ENCODE data around the gene ACTR3.

ACTR3 gene

DNA sequence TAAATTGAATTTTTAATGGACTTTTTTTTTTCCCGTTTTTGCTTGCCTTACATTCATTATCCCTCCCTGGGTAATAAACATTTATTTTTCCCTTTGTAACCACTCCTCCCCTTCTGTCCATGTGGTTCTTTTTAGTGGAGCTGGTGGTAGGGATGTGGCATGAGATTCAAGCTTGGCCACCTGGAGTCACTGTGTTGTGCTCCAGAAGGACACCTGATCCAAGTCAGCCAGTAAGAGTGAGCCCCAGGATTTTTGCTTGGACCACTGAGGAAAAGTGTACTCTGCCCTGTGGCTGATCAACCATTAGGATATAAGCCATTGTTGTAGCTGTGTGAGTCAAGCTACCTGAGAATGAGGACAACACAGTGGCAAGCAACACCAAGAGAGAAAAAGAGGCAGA lies 11.1 kb upstream of the ACTR3 start:
- Histone ChIP-seq H3K36me3 (ENCODE audit: control insufficient read depth, insufficient read depth, low read length) (no peaks in the 10 kb centered on the region), H3K27me3 (ENCODE audit: control insufficient read depth, insufficient read depth, low read length) (no peaks in the 10 kb centered on the region), H3K27ac (ENCODE audit: low read depth, low read length) (no peak overlapping the region), H3K4me1 (ENCODE audit: control insufficient read depth, insufficient read depth, low read length) (no peaks in the 10 kb centered on the region), H3K4me3 (ENCODE audit: low read length) (no peak overlapping the region), H3K9ac (ENCODE audit: low read length) (no peak overlapping the region)

GRCh38 chr2:113879457-113879856 lies 10.4 kb upstream of the ACTR3 start:
- H3K36me3 ChIP-seq (ENCODE audit: control insufficient read depth, insufficient read depth, low read length), result no peaks in the 10 kb centered on the region
- no peak overlapping the region for H3K27ac ChIP-seq (ENCODE audit: low read depth, low read length)
- no peak overlapping the region for H3K9ac ChIP-seq (ENCODE audit: low read length)
- no peak overlapping the region for H3K4me3 ChIP-seq (ENCODE audit: low read length)
- H3K27me3 ChIP-seq (ENCODE audit: control insufficient read depth, insufficient read depth, low read length), result no peaks in the 10 kb centered on the region
- H3K4me1 ChIP-seq (ENCODE audit: control insufficient read depth, insufficient read depth, low read length), result no peaks in the 10 kb centered on the region

GRCh38 chr2:113886479-113887008 lies 3.3 kb upstream of the ACTR3 start:
- Histone ChIP-seq H3K4me1 (ENCODE audit: control insufficient read depth, insufficient read depth, low read length) (peaks cover 7% of the 10 kb centered on the region), H3K27ac (ENCODE audit: low read depth, low read length) (no peak overlapping the region), H3K36me3 (ENCODE audit: control insufficient read depth, insufficient read depth, low read length) (no peaks in the 10 kb centered on the region), H3K4me3 (ENCODE audit: low read length) (no peak overlapping the region), H3K9ac (ENCODE audit: low read length) (no peak overlapping the region), H3K27me3 (ENCODE audit: control insufficient read depth, insufficient read depth, low read length) (no peaks in the 10 kb centered on the region)

- no peaks in the 10 kb centered on the region for H3K36me3 ChIP-seq (ENCODE audit: control insufficient read depth, insufficient read depth, low read length)
- peaks cover 7% of the 10 kb centered on the region for H3K4me1 ChIP-seq (ENCODE audit: control insufficient read depth, insufficient read depth, low read length)
- H3K4me3 ChIP-seq (ENCODE audit: low read length), result no peak overlapping the region
- H3K27ac ChIP-seq (ENCODE audit: low read depth, low read length), result no peak overlapping the region
- no peaks in the 10 kb centered on the region for H3K27me3 ChIP-seq (ENCODE audit: control insufficient read depth, insufficient read depth, low read length)
- no peak overlapping the region for H3K9ac ChIP-seq (ENCODE audit: low read length)
These were observed 2.7 kb upstream of the ACTR3 start for GRCh38 chr2:113887009-113887792.

DNA sequence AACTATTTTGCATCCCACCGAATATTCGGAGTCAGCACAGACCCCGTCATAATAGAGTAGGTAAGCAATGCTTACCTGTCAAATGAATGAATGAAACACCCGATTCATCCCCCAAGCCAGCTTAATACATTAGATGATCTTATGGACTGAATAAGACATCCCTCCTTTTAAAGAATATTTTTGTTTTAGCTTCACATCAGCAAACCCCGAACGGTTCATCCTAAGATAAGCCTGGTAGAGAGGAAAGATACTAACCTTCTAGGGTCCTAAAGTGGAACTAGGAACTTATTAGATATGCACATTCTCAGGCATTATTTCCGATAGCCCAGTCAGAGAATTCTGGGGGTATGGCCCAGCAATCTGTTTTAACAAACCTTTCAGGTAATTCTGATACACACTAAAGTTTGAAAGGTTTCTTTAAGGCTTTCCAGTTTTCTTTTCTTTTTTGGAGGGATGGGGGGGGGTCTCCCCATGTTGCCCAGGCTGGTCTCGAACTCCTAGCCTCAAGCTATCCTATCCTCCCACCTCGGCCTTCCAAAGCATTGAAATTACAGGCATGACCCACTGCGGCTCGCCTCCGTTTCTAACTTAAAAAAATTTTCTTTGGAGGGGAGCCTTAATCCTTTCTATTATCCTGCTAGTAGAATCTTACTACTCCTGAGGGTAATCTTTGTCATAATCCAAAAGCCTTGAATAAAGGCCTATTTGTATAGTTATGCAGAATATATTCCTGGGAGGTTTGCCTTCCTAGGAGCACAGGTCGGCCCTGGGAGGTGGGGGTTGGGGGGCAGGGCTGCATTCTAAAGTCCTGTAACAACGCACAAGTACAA lies 1.0 kb upstream of the ACTR3 start:
- no peaks in the 10 kb centered on the region for H3K27me3 ChIP-seq (ENCODE audit: control insufficient read depth, insufficient read depth, low read length)
- no peaks in the 10 kb centered on the region for H3K36me3 ChIP-seq (ENCODE audit: control insufficient read depth, insufficient read depth, low read length)
- peak overlapping the region; percentile 66 for H3K4me3 ChIP-seq (ENCODE audit: low read length)
- peaks cover 7% of the 10 kb centered on the region for H3K4me1 ChIP-seq (ENCODE audit: control insufficient read depth, insufficient read depth, low read length)
- H3K9ac ChIP-seq (ENCODE audit: low read length), result peak overlapping the region; percentile 72
- peak overlapping the region; percentile 86 for H3K27ac ChIP-seq (ENCODE audit: low read depth, low read length)

DNA sequence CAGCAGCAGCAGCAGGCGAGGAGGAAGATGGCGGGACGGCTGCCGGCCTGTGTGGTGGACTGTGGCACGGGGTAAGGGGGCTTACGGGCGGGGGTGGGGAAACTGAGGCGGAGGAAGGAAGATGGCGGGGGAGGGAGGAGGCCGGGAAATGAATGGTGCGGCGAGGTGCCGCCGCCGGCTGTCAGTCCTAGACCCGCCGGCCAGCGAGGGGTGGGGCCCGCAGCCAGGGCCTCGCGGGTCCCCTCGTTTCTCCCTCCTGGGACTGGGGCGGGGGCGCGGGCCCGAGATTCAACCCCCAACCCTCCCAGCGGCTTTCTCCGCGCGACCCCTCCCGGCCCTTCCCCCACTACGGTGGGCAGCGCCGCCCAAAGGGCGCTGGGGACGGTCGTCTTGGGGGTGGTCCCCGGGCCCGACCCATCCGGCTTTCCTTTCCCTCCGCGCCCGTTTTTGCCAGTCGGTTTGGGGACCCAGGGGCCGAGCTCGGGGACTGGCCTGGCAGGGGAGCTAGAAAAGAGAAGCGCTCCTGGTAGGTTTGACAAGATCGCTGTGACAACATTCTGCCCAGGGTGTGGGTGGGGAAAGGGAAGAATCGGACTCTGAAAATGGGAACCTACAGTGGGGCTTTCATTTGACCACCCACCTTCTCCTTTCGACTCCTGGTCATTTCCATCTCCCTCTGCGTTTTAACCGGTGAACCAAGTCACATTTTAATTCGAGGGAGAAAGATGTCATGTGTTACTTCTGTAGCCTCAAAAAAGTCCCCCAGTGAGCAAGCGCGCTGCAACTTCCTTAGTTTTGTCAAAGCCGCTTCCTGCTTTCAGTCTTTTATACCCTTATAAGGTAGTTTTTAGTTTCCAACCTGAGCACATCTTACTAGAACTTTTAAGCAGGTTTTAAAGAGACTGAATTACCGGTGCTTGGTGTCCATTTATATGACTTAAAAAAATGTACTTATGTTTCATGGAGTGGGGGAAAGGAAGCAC lies 655 bp downstream of the ACTR3 start:
- Histone ChIP-seq H3K9ac (ENCODE audit: low read length) (peak overlapping the region; percentile 88), H3K4me1 (ENCODE audit: control insufficient read depth, insufficient read depth, low read length) (peaks cover 12% of the 10 kb centered on the region), H3K27me3 (ENCODE audit: control insufficient read depth, insufficient read depth, low read length) (no peaks in the 10 kb centered on the region), H3K27ac (ENCODE audit: low read depth, low read length) (peak overlapping the region; percentile 97), H3K36me3 (ENCODE audit: control insufficient read depth, insufficient read depth, low read length) (no peaks in the 10 kb centered on the region), H3K4me3 (ENCODE audit: low read length) (peak overlapping the region; percentile 94)

DNA sequence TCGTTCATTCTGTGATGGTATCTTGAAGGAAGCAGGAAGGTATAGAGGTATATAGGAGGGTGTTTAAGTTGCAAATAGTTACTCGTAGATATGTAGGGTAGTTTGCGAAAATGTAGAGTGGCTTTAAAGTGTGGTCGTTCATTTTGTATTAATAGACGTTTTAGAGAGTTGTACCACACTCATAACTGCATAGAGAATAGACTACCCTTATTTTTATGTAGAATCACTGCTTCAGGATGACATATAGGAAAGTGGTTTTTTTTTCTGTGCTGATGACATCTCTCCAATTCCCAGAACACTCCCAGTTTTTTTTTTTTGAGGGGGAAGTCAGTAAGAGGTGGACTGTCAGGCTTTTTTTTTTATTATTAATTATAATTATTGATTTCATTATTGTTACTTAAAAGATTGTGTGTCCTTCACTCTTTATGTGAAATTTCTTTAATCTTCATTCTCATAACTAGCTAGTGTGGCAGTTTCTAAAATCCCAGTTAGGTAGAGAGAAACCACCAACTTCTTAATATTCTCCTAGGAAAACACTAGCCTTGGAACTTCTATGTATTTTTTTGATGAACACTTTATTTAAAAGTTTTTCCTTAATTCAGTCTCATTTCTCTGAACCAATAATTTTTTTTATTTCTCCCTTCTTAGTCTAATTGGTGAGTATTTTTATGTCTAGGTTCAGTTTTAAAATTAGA lies 1.5 kb downstream of the ACTR3 start:
- Histone ChIP-seq H3K27me3 (ENCODE audit: control insufficient read depth, insufficient read depth, low read length) (no peaks in the 10 kb centered on the region), H3K4me1 (ENCODE audit: control insufficient read depth, insufficient read depth, low read length) (peaks cover 14% of the 10 kb centered on the region), H3K4me3 (ENCODE audit: low read length) (peak overlapping the region; percentile 94), H3K27ac (ENCODE audit: low read depth, low read length) (peak overlapping the region; percentile 97), H3K36me3 (ENCODE audit: control insufficient read depth, insufficient read depth, low read length) (no peaks in the 10 kb centered on the region), H3K9ac (ENCODE audit: low read length) (no peak overlapping the region)

- Histone ChIP-seq H3K27me3 (ENCODE audit: control insufficient read depth, insufficient read depth, low read length) (no peaks in the 10 kb centered on the region), H3K9ac (ENCODE audit: low read length) (no peak overlapping the region), H3K36me3 (ENCODE audit: control insufficient read depth, insufficient read depth, low read length) (no peaks in the 10 kb centered on the region), H3K4me1 (ENCODE audit: control insufficient read depth, insufficient read depth, low read length) (peaks cover 18% of the 10 kb centered on the region), H3K27ac (ENCODE audit: low read depth, low read length) (peak overlapping the region; percentile 97), H3K4me3 (ENCODE audit: low read length) (peak overlapping the region; percentile 28)
These were observed 2.3 kb downstream of the ACTR3 start for GRCh38 chr2:113892004-113892710.

- Histone ChIP-seq H3K4me3 (ENCODE audit: low read length) (peak overlapping the region; percentile 4), H3K4me1 (ENCODE audit: control insufficient read depth, insufficient read depth, low read length) (peaks cover 11% of the 10 kb centered on the region), H3K27me3 (ENCODE audit: control insufficient read depth, insufficient read depth, low read length) (no peaks in the 10 kb centered on the region), H3K36me3 (ENCODE audit: control insufficient read depth, insufficient read depth, low read length) (no peaks in the 10 kb centered on the region), H3K27ac (ENCODE audit: low read depth, low read length) (no peak overlapping the region), H3K9ac (ENCODE audit: low read length) (no peak overlapping the region)
These were observed 4.4 kb downstream of the ACTR3 start for GRCh38 chr2:113894156-113894743.

DNA sequence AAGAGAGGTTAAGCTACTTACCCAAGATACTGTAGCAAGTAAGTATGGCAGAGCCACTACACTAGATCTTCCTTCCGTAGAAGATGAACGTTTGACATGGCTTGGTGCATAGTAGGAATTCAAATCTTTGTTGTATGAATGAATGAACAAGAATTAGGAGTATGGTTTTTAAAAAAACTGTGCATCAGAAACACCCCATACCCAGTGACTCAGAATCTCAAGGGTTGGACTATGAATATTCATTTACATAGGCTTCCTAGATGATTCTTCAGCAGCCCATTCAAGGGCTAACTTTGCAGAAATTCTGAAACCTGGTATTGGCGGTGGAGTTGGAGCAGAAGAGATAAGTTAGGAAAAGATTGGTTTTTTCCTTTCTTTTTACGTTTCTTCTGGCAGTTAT lies 5.4 kb downstream of the ACTR3 start:
- no peaks in the 10 kb centered on the region for H3K27me3 ChIP-seq (ENCODE audit: control insufficient read depth, insufficient read depth, low read length)
- peaks cover 11% of the 10 kb centered on the region for H3K4me1 ChIP-seq (ENCODE audit: control insufficient read depth, insufficient read depth, low read length)
- H3K27ac ChIP-seq (ENCODE audit: low read depth, low read length), result no peak overlapping the region
- no peak overlapping the region for H3K9ac ChIP-seq (ENCODE audit: low read length)
- H3K4me3 ChIP-seq (ENCODE audit: low read length), result no peak overlapping the region
- no peaks in the 10 kb centered on the region for H3K36me3 ChIP-seq (ENCODE audit: control insufficient read depth, insufficient read depth, low read length)

Measured in rectal smooth muscle tissue (tissue), 1 donor.